Vagina (tissue), 2 donors: ENCODE results near the gene CD4. TPM values are rescaled to one million over a fixed set of nuclear protein-coding genes. Genes with fewer than 3 reads are reported as not detected.

Source experiments
- DNase-seq, 2 donors: peaks; one replicate each; pipeline ENCODE4 v3.0.0-alpha.2; 2017; ENCODE audit errors: extremely low spot score in 2 of 2
- H3K27ac ChIP-seq: fragments of 200-600 bp; sonication (generic); one replicate; pipeline ENCODE4 v1.5.1; 2019
- H3K27me3 ChIP-seq: fragments of 200-600 bp; sonication (generic); one replicate; pipeline ENCODE4 v1.5.1; 2019
- H3K36me3 ChIP-seq, 2 donors: fragments of 200-600 bp; sonication (generic); one replicate each; pipeline ENCODE4 v1.5.1; 2017 to 2019
- H3K4me1 ChIP-seq: fragments of 200-600 bp; sonication (generic); one replicate; pipeline ENCODE4 v1.5.1; 2019
- H3K4me3 ChIP-seq, 2 donors: fragments of 200-600 bp; sonication (generic); 1 replicate in 1 of 2; 2 replicates in 1 of 2; pipeline ENCODE4 v1.5.1; 2016 to 2019
- H3K9me3 ChIP-seq: fragments of 200-600 bp; sonication (generic); one replicate; pipeline ENCODE4 v1.5.1; 2019
- POLR2A ChIP-seq, 2 donors: fragments of 450-650 bp; IDR thresholded peaks; one replicate each; pipeline ENCODE4 v1.6.1; 2017; ENCODE audit warnings: antibody characterized with exemption in 2 of 2, mild to moderate bottlenecking in 2 of 2, moderate library complexity in 2 of 2
- POLR2AphosphoS5 ChIP-seq, 2 donors: sonication (generic); formaldehyde crosslinking; IDR thresholded peaks; one replicate each; pipeline ENCODE4 v1.9.0; 2017; ENCODE audit warnings: antibody characterized with exemption in 2 of 2, mild to moderate bottlenecking in 2 of 2, low read depth in 1 of 2; ENCODE audit not compliant: insufficient read depth in 1 of 2
- intact Hi-C: fragments of 100-400 bp; cut with DNase I; formaldehyde crosslinking; loops from one replicate; pipeline ENCODE4 v1.15.1; 2023
- total RNA-seq: library from RNA; depleted of rRNA; stranded (reverse); fragments of >200 nt; gene quantifications from one replicate; pipeline ENCODE4 v1.2.3, GENCODE V29; 2016
- TF ChIP-seq, protein P1 (sequence below), 3 experiments: fragments of 450-650 bp in 2 of 3; fragments of 200-600 bp in 1 of 3; sonication (generic) in 1 of 3; IDR thresholded peaks; one replicate each; pipeline ENCODE4 v1.5.1; 2017 to 2019; ENCODE audit warnings: antibody characterized with exemption in 3 of 3, mild to moderate bottlenecking in 2 of 3, moderate library complexity in 2 of 3

The CD4 gene
- total RNA-seq, 1 donor from 2014 or later, result 14.2 TPM

DNA sequence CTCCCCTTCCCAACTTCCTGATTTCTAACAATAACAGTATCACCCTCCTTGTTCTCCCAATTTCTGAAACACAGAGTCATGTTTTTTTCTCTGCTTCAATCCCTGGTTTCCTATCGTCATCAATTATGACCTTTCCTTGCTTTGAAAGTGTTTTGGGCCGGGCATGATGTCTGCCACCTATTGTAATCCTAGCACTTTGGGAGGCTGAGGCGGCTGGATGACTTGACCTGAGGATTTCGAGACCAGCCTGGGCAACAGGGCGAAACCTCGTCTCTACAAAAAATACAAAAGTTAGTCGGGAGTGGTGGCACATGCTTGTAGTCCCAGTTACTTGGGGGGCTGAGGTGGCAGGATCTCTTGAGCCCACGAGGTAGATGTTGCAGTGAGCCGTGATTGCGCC, 19.7 kb downstream of the CD4 start:
- H3K4me1 ChIP-seq, result no peaks in the 10 kb centered on the region
- no peaks in the 10 kb centered on the region for H3K9me3 ChIP-seq
- no peak for DNase-seq
- no peak overlapping the region for H3K27ac ChIP-seq
- intact Hi-C loops, result no loop called here
- no peaks in the 10 kb centered on the region for H3K27me3 ChIP-seq
- H3K36me3 ChIP-seq, result no peaks in the 10 kb centered on the region
- no peak overlapping the region for H3K4me3 ChIP-seq
- TF ChIP-seq POLR2AphosphoS5 (IDR thresholded peaks at IDR 0.05; ENCODE audit: insufficient read depth in 1 of 2, low read depth in 1 of 2), result no peak
- TF ChIP-seq, protein P1, sequence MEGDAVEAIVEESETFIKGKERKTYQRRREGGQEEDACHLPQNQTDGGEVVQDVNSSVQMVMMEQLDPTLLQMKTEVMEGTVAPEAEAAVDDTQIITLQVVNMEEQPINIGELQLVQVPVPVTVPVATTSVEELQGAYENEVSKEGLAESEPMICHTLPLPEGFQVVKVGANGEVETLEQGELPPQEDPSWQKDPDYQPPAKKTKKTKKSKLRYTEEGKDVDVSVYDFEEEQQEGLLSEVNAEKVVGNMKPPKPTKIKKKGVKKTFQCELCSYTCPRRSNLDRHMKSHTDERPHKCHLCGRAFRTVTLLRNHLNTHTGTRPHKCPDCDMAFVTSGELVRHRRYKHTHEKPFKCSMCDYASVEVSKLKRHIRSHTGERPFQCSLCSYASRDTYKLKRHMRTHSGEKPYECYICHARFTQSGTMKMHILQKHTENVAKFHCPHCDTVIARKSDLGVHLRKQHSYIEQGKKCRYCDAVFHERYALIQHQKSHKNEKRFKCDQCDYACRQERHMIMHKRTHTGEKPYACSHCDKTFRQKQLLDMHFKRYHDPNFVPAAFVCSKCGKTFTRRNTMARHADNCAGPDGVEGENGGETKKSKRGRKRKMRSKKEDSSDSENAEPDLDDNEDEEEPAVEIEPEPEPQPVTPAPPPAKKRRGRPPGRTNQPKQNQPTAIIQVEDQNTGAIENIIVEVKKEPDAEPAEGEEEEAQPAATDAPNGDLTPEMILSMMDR (IDR thresholded peaks at IDR 0.05), result no peak

GRCh38 chr12:6810758-6811157, 21.4 kb downstream of the CD4 start:
- H3K36me3 ChIP-seq, result no peaks in the 10 kb centered on the region
- no peak for DNase-seq
- no peak overlapping the region for H3K27ac ChIP-seq
- H3K27me3 ChIP-seq, result no peaks in the 10 kb centered on the region
- H3K4me3 ChIP-seq, result no peak overlapping the region
- TF ChIP-seq POLR2A (IDR thresholded peaks at IDR 0.05) (no peak), POLR2AphosphoS5 (IDR thresholded peaks at IDR 0.05; ENCODE audit: insufficient read depth in 1 of 2, low read depth in 1 of 2) (no peak)
- TF ChIP-seq, protein P1 (IDR thresholded peaks at IDR 0.05), result no peak
- intact Hi-C loops, result no loop called here
- no peaks in the 10 kb centered on the region for H3K4me1 ChIP-seq
- no peaks in the 10 kb centered on the region for H3K9me3 ChIP-seq

DNA sequence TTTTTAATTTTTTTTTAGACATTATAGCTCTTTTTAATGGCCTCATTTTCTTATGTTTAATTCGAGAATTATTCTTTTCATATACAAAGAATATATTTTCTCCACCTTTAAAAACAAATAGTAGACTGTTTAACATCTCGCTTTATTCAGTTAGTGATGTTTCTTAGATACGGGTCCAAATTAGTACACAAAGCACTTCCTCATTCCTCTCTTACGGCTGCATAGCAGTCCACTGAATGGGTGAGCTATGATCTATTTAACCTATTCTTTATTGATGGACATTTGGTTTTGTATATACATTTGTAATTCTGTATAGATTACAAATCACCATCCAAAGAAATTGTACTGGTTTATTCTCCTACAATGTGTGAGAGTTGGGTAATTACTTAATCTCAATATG, 24.0 kb downstream of the CD4 start:
- no peak for DNase-seq
- intact Hi-C loops, result no loop called here

DNA sequence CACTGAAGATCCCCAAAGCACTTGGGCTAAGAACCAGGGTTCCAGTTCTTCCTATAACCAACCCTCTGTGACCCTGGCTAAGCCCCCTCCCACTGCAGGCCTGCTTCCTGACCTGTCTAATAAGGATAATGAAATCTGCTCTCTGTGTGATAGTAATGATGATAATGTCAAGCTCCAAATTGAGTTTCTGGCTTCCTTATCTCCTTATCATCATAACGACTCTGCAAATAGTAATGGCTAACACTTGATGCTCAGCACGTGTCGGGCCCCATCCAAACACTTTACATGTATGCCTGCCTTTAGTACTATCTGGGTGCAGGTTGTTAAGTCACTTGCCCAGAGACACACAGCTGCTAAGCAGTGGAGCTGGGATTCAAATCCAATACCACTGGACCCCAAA, 27.3 kb downstream of the CD4 start:
- intact Hi-C loops, result no loop called here
- no peak overlapping the region for H3K27ac ChIP-seq
- no peaks in the 10 kb centered on the region for H3K36me3 ChIP-seq
- H3K27me3 ChIP-seq, result no peaks in the 10 kb centered on the region
- H3K4me3 ChIP-seq, result no peak overlapping the region
- no peak for DNase-seq
- H3K9me3 ChIP-seq, result no peaks in the 10 kb centered on the region
- H3K4me1 ChIP-seq, result peaks cover 8% of the 10 kb centered on the region
- TF ChIP-seq, protein P1 (IDR thresholded peaks at IDR 0.05), result no peak
- TF ChIP-seq POLR2AphosphoS5 (IDR thresholded peaks at IDR 0.05; ENCODE audit: insufficient read depth in 1 of 2, low read depth in 1 of 2) (no peak), POLR2A (IDR thresholded peaks at IDR 0.05) (no peak)

More for the DNA sequence above, 24.0 kb downstream of the CD4 start:
- H3K4me1 ChIP-seq, result no peaks in the 10 kb centered on the region
- no peaks in the 10 kb centered on the region for H3K27me3 ChIP-seq
- H3K36me3 ChIP-seq, result no peaks in the 10 kb centered on the region
- H3K27ac ChIP-seq, result no peak overlapping the region
- no peaks in the 10 kb centered on the region for H3K9me3 ChIP-seq
- TF ChIP-seq POLR2A (IDR thresholded peaks at IDR 0.05), result no peak
- TF ChIP-seq, protein P1 (IDR thresholded peaks at IDR 0.05), result no peak
- TF ChIP-seq POLR2AphosphoS5 (IDR thresholded peaks at IDR 0.05; ENCODE audit: insufficient read depth in 1 of 2, low read depth in 1 of 2), result no peak
- no peak overlapping the region for H3K4me3 ChIP-seq

DNA sequence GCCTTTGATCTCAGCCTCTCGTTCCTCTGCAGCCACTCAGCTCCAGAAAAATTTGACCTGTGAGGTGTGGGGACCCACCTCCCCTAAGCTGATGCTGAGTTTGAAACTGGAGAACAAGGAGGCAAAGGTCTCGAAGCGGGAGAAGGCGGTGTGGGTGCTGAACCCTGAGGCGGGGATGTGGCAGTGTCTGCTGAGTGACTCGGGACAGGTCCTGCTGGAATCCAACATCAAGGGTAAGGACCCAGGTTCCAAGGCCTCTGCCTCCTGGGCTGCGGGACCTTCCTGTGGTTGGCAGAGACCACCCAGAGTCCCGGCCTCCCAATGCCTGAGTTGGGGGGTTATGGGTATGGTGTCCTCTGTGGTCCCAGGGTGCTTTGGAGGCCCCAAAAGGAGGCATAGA, 27.8 kb downstream of the CD4 start:
- H3K4me3 ChIP-seq, result no peak overlapping the region
- intact Hi-C loops, result no loop called here
- no peaks in the 10 kb centered on the region for H3K27me3 ChIP-seq
- H3K4me1 ChIP-seq, result peaks cover 13% of the 10 kb centered on the region
- no peaks in the 10 kb centered on the region for H3K9me3 ChIP-seq
- no peak for DNase-seq
- no peak overlapping the region for H3K27ac ChIP-seq
- no peak for TF ChIP-seq POLR2AphosphoS5 (IDR thresholded peaks at IDR 0.05; ENCODE audit: insufficient read depth in 1 of 2, low read depth in 1 of 2)
- H3K36me3 ChIP-seq, result no peaks in the 10 kb centered on the region
